H9 (cell line): ENCODE data around the gene RFWD3. TPM values are rescaled to one million over a fixed set of nuclear protein-coding genes. Genes with fewer than 3 reads are reported as not detected.

Source experiments
- DNase-seq: peaks from one replicate; pipeline ENCODE4 v3.0.0-alpha.2; 2017
- H2AFZ ChIP-seq: one replicate; pipeline ENCODE4 v1.6.1; 2013; ENCODE audit warnings: mild to moderate bottlenecking, low read length, control low read depth, moderate library complexity
- H2AK5ac ChIP-seq: 2 replicates; pipeline ENCODE4 v1.6.1; 2013; ENCODE audit warnings: low read length, control low read depth, mixed read lengths; ENCODE audit not compliant: insufficient read length
- H2BK120ac ChIP-seq: one replicate; pipeline ENCODE4 v1.6.1; 2013; ENCODE audit warnings: low read depth, mild to moderate bottlenecking, low read length, control low read depth, inconsistent platforms; ENCODE audit not compliant: poor library complexity, severe bottlenecking
- H2BK12ac ChIP-seq: 2 replicates; pipeline ENCODE4 v1.6.1; 2013; ENCODE audit warnings: low read length, control low read depth, mixed read lengths, low read depth; ENCODE audit not compliant: insufficient read length
- H2BK15ac ChIP-seq: 2 replicates; pipeline ENCODE4 v1.6.1; 2013; ENCODE audit warnings: low read depth, low read length, control low read depth
- H2BK20ac ChIP-seq: one replicate; pipeline ENCODE4 v1.6.1; 2013; ENCODE audit warnings: low read depth, mild to moderate bottlenecking, low read length, control low read depth, inconsistent platforms; ENCODE audit not compliant: poor library complexity, severe bottlenecking
- H2BK5ac ChIP-seq: 2 replicates; pipeline ENCODE4 v1.6.1; 2013; ENCODE audit warnings: low read length, control low read depth, mixed read lengths; ENCODE audit not compliant: insufficient read length
- H3K14ac ChIP-seq: 2 replicates; pipeline ENCODE4 v1.6.1; 2013; ENCODE audit warnings: low read length, control low read depth; ENCODE audit not compliant: insufficient read depth
- H3K18ac ChIP-seq: 2 replicates; pipeline ENCODE4 v1.6.1; 2013; ENCODE audit warnings: low read depth, mild to moderate bottlenecking, mixed read lengths, low read length, control low read depth; ENCODE audit not compliant: insufficient read length
- H3K23ac ChIP-seq: 2 replicates; pipeline ENCODE4 v1.6.1; 2013; ENCODE audit warnings: low read length, control low read depth, mixed read lengths, low read depth; ENCODE audit not compliant: insufficient read length
- H3K23me2 ChIP-seq: 2 replicates; pipeline ENCODE4 v1.6.1; 2013; ENCODE audit warnings: low read depth, mild to moderate bottlenecking, mixed read lengths, low read length, control low read depth; ENCODE audit not compliant: insufficient read length, poor library complexity, severe bottlenecking
- H3K27ac ChIP-seq: 2 replicates; pipeline ENCODE4 v1.5.1; 2013; ENCODE audit warnings: low read length, control low read depth, mixed read lengths, low read depth; ENCODE audit not compliant: insufficient read length
- H3K27me3 ChIP-seq: 2 replicates; pipeline ENCODE4 v1.6.1; 2013; ENCODE audit warnings: low read length, control low read depth, inconsistent platforms; ENCODE audit not compliant: insufficient read depth
- H3K4ac ChIP-seq: 2 replicates; pipeline ENCODE4 v1.6.1; 2013; ENCODE audit warnings: low read depth, mild to moderate bottlenecking, control low read depth, inconsistent platforms, low read length, moderate library complexity
- H3K4me1 ChIP-seq: 2 replicates; pipeline ENCODE4 v1.6.1; 2013; ENCODE audit warnings: low read length, control low read depth, inconsistent platforms; ENCODE audit not compliant: insufficient read depth
- H3K4me2 ChIP-seq: 2 replicates; pipeline ENCODE4 v1.6.1; 2013; ENCODE audit warnings: low read length, control low read depth, mixed read lengths; ENCODE audit not compliant: insufficient read length, insufficient read depth
- H3K56ac ChIP-seq: 2 replicates; pipeline ENCODE4 v1.6.1; 2013; ENCODE audit warnings: low read depth, mild to moderate bottlenecking, mixed read lengths, low read length, control low read depth; ENCODE audit not compliant: insufficient read length
- H3K79me1 ChIP-seq: 2 replicates; pipeline ENCODE4 v1.6.1; 2013; ENCODE audit warnings: low read depth, mild to moderate bottlenecking, moderate library complexity, low read length, control low read depth, inconsistent platforms; ENCODE audit not compliant: insufficient read depth, poor library complexity, severe bottlenecking
- H3K79me2 ChIP-seq: 2 replicates; pipeline ENCODE4 v1.6.1; 2013; ENCODE audit warnings: low read length, control low read depth, inconsistent platforms; ENCODE audit not compliant: insufficient read depth
- H3K9ac ChIP-seq: 2 replicates; pipeline ENCODE4 v1.6.1; 2013; ENCODE audit warnings: low read length, control low read depth, mixed read lengths; ENCODE audit not compliant: insufficient read length; ENCODE audit errors: extremely low read depth
- H3K9me3 ChIP-seq: one replicate; pipeline ENCODE4 v1.6.1; 2013; ENCODE audit warnings: low read depth, low read length, inconsistent platforms; ENCODE audit not compliant: control insufficient read depth
- H3T11ph ChIP-seq: one replicate; pipeline ENCODE4 v1.6.1; 2013; ENCODE audit warnings: mild to moderate bottlenecking, low read length, control low read depth, inconsistent platforms
- H4K20me1 ChIP-seq: one replicate; pipeline ENCODE4 v1.6.1; 2013; ENCODE audit not compliant: control insufficient read depth, insufficient read length, insufficient read depth
- H4K5ac ChIP-seq: 2 replicates; pipeline ENCODE4 v1.6.1; 2013; ENCODE audit warnings: low read depth, mild to moderate bottlenecking, mixed read lengths, low read length, control low read depth; ENCODE audit not compliant: insufficient read length
- H4K8ac ChIP-seq: replicated peaks from 2 replicates; pipeline ENCODE4 v1.6.1; 2013; ENCODE audit warnings: low read length, control low read depth, mixed read lengths, low read depth; ENCODE audit not compliant: insufficient read length
- H4K91ac ChIP-seq: 2 replicates; pipeline ENCODE4 v1.6.1; 2013; ENCODE audit warnings: low read depth, mild to moderate bottlenecking, moderate library complexity, mixed read lengths, low read length, control low read depth; ENCODE audit not compliant: insufficient read length
- H3K27ac Mint-ChIP-seq, 3 experiments: 2 replicates in 2 of 3; 3 replicates in 1 of 3; pipeline ENCODE4 v1.8.0; 2020 to 2021; ENCODE audit warnings: mixed read lengths in 3 of 3, mild to moderate bottlenecking in 1 of 3, moderate library complexity in 1 of 3
- H3K27me3 Mint-ChIP-seq: 2 replicates; pipeline ENCODE4 v1.8.0; 2021; ENCODE audit warnings: low read depth, mild to moderate bottlenecking, moderate library complexity, mixed read lengths
- H3K36me3 Mint-ChIP-seq, 3 experiments: 2 replicates in 2 of 3; 3 replicates in 1 of 3; pipeline ENCODE4 v1.8.0; 2020 to 2021; ENCODE audit warnings: low read depth in 3 of 3, mixed read lengths in 3 of 3; ENCODE audit not compliant: insufficient read depth in 1 of 3
- H3K4me1 Mint-ChIP-seq, 2 experiments: 2 replicates each; pipeline ENCODE4 v1.8.0; 2020; ENCODE audit warnings: mixed read lengths in 2 of 2
- H3K4me3 Mint-ChIP-seq, 2 experiments: 2 replicates in 1 of 2; 3 replicates in 1 of 2; pipeline ENCODE4 v1.8.0; 2020 to 2021; ENCODE audit warnings: mild to moderate bottlenecking in 2 of 2, mixed read lengths in 2 of 2, moderate library complexity in 1 of 2
- H3K9me3 Mint-ChIP-seq, 2 experiments: 2 replicates in 1 of 2; 3 replicates in 1 of 2; pipeline ENCODE4 v1.8.0; 2020; ENCODE audit warnings: mild to moderate bottlenecking in 2 of 2, mixed read lengths in 2 of 2, moderate library complexity in 1 of 2
- WGBS: extraction: QIAGEN DNeasy Blood & Tissue Kit; methylation state at CpG from one replicate; pipeline ENCODE4 v1.1.7; 2013; ENCODE audit warnings: missing lambda C conversion rate, low lambda C conversion rate, mixed read lengths; ENCODE audit not compliant: insufficient read length; ENCODE audit errors: extremely low coverage; 5-methylcytosine and 5-hydroxymethylcytosine counted together
- total RNA-seq: library from RNA; stranded (reverse); gene quantifications from 2 replicates; pipeline ENCODE4 v1.2.1, GENCODE V29; 2021
- TF ChIP-seq, protein P1 (sequence below): fragments of 200-600 bp; sonication (generic); conservative IDR thresholded peaks from 3 replicates; pipeline ENCODE4 v1.8.0; 2021; ENCODE audit warnings: antibody characterized with exemption, mild to moderate bottlenecking

The RFWD3 gene
- total RNA-seq, 1 experiment from 2014 or later = 114 TPM

DNA sequence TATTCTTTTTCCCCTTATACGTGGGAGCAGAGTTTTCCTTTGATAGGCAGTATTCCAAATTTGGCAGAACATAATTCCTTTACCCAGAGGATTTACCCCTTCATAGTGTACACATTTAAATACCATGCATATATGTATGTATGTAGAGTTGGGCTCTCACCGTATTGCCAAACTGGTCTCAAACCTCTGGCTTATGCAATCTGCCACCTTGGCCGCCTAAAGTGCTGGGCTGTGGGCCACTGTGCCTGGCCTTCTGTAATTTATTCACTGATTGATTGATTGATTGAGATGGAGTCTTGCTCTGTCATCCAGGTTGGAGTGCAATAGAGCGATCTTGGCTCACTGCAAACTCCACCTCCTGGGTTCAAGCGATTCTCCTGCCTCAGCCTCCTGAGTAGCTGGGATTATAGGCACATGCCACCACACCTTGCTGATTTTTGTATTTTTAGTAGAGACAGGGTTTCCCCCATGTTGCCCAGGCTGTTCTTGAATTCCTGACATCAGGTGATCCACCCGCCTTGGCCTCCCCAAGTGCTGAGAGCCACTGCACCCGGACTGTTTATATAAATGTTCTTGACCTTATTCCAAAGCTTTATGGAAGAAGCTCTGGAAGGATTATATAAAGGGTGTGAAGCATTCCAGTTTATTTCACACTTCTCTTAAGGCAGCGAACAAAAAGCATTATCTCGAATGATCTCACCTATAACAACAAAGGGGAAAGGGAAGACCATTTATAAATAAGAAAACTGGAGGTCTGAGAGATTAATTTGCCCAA is 74.6 kb downstream of the RFWD3 start:
- no peak overlapping the region for H4K5ac ChIP-seq
- Mint-ChIP-seq H3K9me3 (no peaks in the 10 kb centered on the region), H3K4me3 (no peak overlapping the region), H3K36me3 (peaks cover 8 to 19% (median 12%) of the 10 kb centered on the region in 3 experiments; a peak in 6 of 7 replicates), H3K27me3 (no peaks in the 10 kb centered on the region), H3K4me1 (peaks cover 5 to 8% of the 10 kb centered on the region in 2 experiments), H3K27ac (peak overlapping the region in 2 of 3 experiments; percentile 31 to 63; a peak in 2 of 7 replicates)
- peaks cover 16% of the 10 kb centered on the region; the same call in 1 of the 2 replicates for H3K79me2 ChIP-seq
- no peak overlapping the region for H3K4ac ChIP-seq
- H4K20me1 ChIP-seq = peaks cover 1% of the 10 kb centered on the region
- H3K79me1 ChIP-seq = peaks cover 6% of the 10 kb centered on the region
- H3K14ac ChIP-seq = no peak overlapping the region
- no peak overlapping the region for H2AK5ac ChIP-seq
- no peak overlapping the region for H3K23ac ChIP-seq
- H2BK15ac ChIP-seq = no peak overlapping the region
- H3T11ph ChIP-seq = no peak overlapping the region
- H2AFZ ChIP-seq = no peak overlapping the region
- no peak overlapping the region for H3K56ac ChIP-seq
- H3K4me1 ChIP-seq = no peaks in the 10 kb centered on the region
- H2BK20ac ChIP-seq = no peak overlapping the region
- no peak overlapping the region for H3K4me2 ChIP-seq
- no peak for DNase-seq
- H2BK120ac ChIP-seq = no peak overlapping the region
- H4K91ac ChIP-seq = no peak overlapping the region
- H2BK5ac ChIP-seq = no peak overlapping the region
- no peak overlapping the region for H3K18ac ChIP-seq
- no peak overlapping the region for H4K8ac ChIP-seq
- WGBS = no CpG with 5 or more reads among the region's 9 CpGs
- H3K27me3 ChIP-seq = no peaks in the 10 kb centered on the region
- TF ChIP-seq, protein P1, sequence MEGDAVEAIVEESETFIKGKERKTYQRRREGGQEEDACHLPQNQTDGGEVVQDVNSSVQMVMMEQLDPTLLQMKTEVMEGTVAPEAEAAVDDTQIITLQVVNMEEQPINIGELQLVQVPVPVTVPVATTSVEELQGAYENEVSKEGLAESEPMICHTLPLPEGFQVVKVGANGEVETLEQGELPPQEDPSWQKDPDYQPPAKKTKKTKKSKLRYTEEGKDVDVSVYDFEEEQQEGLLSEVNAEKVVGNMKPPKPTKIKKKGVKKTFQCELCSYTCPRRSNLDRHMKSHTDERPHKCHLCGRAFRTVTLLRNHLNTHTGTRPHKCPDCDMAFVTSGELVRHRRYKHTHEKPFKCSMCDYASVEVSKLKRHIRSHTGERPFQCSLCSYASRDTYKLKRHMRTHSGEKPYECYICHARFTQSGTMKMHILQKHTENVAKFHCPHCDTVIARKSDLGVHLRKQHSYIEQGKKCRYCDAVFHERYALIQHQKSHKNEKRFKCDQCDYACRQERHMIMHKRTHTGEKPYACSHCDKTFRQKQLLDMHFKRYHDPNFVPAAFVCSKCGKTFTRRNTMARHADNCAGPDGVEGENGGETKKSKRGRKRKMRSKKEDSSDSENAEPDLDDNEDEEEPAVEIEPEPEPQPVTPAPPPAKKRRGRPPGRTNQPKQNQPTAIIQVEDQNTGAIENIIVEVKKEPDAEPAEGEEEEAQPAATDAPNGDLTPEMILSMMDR = no peak
- H3K9ac ChIP-seq = no peak overlapping the region
- H3K27ac ChIP-seq = no peak overlapping the region
- H3K9me3 ChIP-seq = no peaks in the 10 kb centered on the region
- no peaks in the 10 kb centered on the region for H3K23me2 ChIP-seq
- no peak overlapping the region for H2BK12ac ChIP-seq
